ENCODE results near the gene GALR3.

The GALR3 gene, protein sequence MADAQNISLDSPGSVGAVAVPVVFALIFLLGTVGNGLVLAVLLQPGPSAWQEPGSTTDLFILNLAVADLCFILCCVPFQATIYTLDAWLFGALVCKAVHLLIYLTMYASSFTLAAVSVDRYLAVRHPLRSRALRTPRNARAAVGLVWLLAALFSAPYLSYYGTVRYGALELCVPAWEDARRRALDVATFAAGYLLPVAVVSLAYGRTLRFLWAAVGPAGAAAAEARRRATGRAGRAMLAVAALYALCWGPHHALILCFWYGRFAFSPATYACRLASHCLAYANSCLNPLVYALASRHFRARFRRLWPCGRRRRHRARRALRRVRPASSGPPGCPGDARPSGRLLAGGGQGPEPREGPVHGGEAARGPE

GRCh38 chr22:37823134-37823985, at the start of gene GALR3:
GALR3 (plus strand) TSS chr22:37823382; CDS start chr22:37823407, 25 bp downstream.
- Histone ChIP-seq H3K9me3 (ENCODE audit: control insufficient read depth, insufficient read depth, low read depth, low read length) (no peaks in the 10 kb centered on the region), H3K4me1 (ENCODE audit: control insufficient read depth, insufficient read depth, low read length) (no peaks in the 10 kb centered on the region), H3K4me3 (ENCODE audit: low read depth, low read length) (no peak within 1 kb of the TSS), H3K36me3 (ENCODE audit: control insufficient read depth in 2 of 2, insufficient read depth in 1 of 2, low read length in 2 of 2) (peaks cover 0 to 4% of the 10 kb centered on the region in 2 experiments; a peak in 2 of 3 replicates), H3K27ac (ENCODE audit: extremely low read depth, low read depth, low read length) (no peak within 1 kb of the TSS)
- TF ChIP-seq ZFHX2 (tag by site-specific recombination; conservative IDR thresholded peaks at IDR 0.05) (0 out of 2 replicates have a peak, but pooled peaks have one; percentile 15), ZNF366 (tag by site-specific recombination; conservative IDR thresholded peaks at IDR 0.05) (no peak), EGR2 (tag by site-specific recombination; IDR thresholded peaks at IDR 0.05; ENCODE audit: low read depth) (peak; percentile 55; the same call in 1 of the 2 replicates)
- ChIA-PET CTCF (interaction anchor here (0.6 to 1.2 kb wide), 3 partner anchors 21 to 40 kb away, joined by 3 to 6 read pairs (median 4); no protein-coding TSS in a partner anchor), POLR2A (interaction anchor here (0.6 to 1.3 kb wide), 5 partner anchors 16 to 119 kb away, joined by 3 to 12 read pairs (median 4); partner anchors contain the start of genes ANKRD54 and GCAT)

GRCh38 chr22:37774728-37775127, 48.5 kb upstream of the GALR3 start:
- POLR2A ChIA-PET, result no interaction called here
- Histone ChIP-seq H3K4me3 (ENCODE audit: low read depth, low read length) (no peak overlapping the region), H3K4me1 (ENCODE audit: control insufficient read depth, insufficient read depth, low read length) (peaks cover 5% of the 10 kb centered on the region), H3K9me3 (ENCODE audit: control insufficient read depth, insufficient read depth, low read depth, low read length) (no peaks in the 10 kb centered on the region), H3K36me3 (ENCODE audit: control insufficient read depth in 2 of 2, insufficient read depth in 1 of 2, low read length in 2 of 2) (peaks cover 1 to 44% of the 10 kb centered on the region in 2 experiments; a peak in 2 of 3 replicates), H3K27ac (ENCODE audit: extremely low read depth, low read depth, low read length) (no peak overlapping the region)
- peak; percentile 21; the same call in 1 of the 2 replicates for TF ChIP-seq ZBTB20 (tag by site-specific recombination; IDR thresholded peaks at IDR 0.05)
- TF ChIP-seq ZBTB8A (tag by site-specific recombination; IDR thresholded peaks at IDR 0.05), result no peak
- CTCF ChIA-PET, result no interaction called here

DNA sequence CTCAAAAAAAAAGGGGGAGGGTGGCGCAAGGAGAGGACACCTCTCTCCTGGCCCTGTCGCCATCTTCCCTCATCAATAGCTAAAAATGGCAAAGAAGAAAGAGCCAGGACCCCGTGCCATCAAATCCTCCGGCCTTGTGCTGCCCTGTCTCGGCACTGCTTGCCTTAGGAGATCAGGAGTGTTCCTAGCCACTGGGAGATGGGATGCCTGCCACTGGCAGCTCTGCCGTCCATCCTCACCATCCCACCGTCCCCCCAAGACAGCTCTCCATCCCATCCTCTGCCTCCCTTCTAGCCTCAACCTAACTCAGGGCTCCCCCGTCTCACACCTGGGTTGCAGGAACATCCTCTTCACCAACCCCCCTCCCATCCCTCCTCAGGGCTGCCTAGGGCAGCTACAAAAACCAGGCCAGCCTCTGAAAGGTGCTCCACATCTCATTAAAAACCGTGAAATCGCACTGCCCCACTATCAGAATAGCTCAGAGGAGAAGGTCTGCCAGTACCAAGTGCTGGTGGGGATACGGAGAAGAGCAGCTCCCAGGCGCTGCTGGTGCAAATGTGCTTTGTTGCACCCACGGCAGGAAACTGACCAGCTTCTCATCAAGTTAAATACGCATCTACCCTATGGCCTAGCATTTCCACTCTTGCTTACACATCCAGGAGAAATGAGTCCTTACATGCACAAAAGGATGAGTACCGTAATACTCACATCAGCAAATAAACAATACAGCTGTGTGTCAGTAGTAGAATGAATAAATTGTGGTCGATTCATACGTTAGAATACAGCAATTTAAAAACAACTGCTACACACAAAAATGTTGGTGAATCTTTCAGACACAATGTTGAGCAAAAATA, 47.2 kb upstream of the GALR3 start:
- ChIA-PET CTCF (interaction anchor here (0.7 kb wide), 1 partner anchor 94 kb away, joined by 4 read pairs; no protein-coding TSS in a partner anchor), POLR2A (interaction anchor here (0.9 kb wide), 2 partner anchors 13 to 35 kb away, joined by 3 read pairs; no protein-coding TSS in a partner anchor)
- peaks cover 5% of the 10 kb centered on the region for H3K4me1 ChIP-seq (ENCODE audit: control insufficient read depth, insufficient read depth, low read length)
- H3K36me3 ChIP-seq (ENCODE audit: control insufficient read depth in 2 of 2, insufficient read depth in 1 of 2, low read length in 2 of 2), result peaks cover 0 to 40% of the 10 kb centered on the region in 2 experiments; a peak in 2 of 3 replicates
- no peaks in the 10 kb centered on the region for H3K9me3 ChIP-seq (ENCODE audit: control insufficient read depth, insufficient read depth, low read depth, low read length)
- H3K27ac ChIP-seq (ENCODE audit: extremely low read depth, low read depth, low read length), result no peak overlapping the region
- H3K4me3 ChIP-seq (ENCODE audit: low read depth, low read length), result no peak overlapping the region
- TF ChIP-seq ZXDB (tag by site-specific recombination; IDR thresholded peaks at IDR 0.05), result no peak
- TF ChIP-seq MZF1 (tag by site-specific recombination; IDR thresholded peaks at IDR 0.05; ENCODE audit: borderline replicate concordance), result no peak
- no peak for TF ChIP-seq SP3 (tag by site-specific recombination; IDR thresholded peaks at IDR 0.05)
- TF ChIP-seq, protein P1, sequence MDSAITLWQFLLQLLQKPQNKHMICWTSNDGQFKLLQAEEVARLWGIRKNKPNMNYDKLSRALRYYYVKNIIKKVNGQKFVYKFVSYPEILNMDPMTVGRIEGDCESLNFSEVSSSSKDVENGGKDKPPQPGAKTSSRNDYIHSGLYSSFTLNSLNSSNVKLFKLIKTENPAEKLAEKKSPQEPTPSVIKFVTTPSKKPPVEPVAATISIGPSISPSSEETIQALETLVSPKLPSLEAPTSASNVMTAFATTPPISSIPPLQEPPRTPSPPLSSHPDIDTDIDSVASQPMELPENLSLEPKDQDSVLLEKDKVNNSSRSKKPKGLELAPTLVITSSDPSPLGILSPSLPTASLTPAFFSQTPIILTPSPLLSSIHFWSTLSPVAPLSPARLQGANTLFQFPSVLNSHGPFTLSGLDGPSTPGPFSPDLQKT (IDR thresholded peaks at IDR 0.05; ENCODE audit: borderline replicate concordance, low read depth, low read length), result no peak
- no peak for TF ChIP-seq ATF2 (tag by site-specific recombination; IDR thresholded peaks at IDR 0.05; ENCODE audit: low read depth)
- TF ChIP-seq ZNF600 (tag by site-specific recombination; IDR thresholded peaks at IDR 0.05), result 0 out of 2 replicates have a peak, but pooled peaks have one; percentile 13
- TF ChIP-seq ZNF629 (tag by site-specific recombination; IDR thresholded peaks at IDR 0.05), result no peak
- no peak for TF ChIP-seq ZNF302 (tag by site-specific recombination; IDR thresholded peaks at IDR 0.05; ENCODE audit: low read depth)
- no peak for TF ChIP-seq TSHZ1 (tag by site-specific recombination; IDR thresholded peaks at IDR 0.05; ENCODE audit: borderline replicate concordance)
- TF ChIP-seq ZNF488 (tag by site-specific recombination; IDR thresholded peaks at IDR 0.05), result no peak
- TF ChIP-seq, protein P2, sequence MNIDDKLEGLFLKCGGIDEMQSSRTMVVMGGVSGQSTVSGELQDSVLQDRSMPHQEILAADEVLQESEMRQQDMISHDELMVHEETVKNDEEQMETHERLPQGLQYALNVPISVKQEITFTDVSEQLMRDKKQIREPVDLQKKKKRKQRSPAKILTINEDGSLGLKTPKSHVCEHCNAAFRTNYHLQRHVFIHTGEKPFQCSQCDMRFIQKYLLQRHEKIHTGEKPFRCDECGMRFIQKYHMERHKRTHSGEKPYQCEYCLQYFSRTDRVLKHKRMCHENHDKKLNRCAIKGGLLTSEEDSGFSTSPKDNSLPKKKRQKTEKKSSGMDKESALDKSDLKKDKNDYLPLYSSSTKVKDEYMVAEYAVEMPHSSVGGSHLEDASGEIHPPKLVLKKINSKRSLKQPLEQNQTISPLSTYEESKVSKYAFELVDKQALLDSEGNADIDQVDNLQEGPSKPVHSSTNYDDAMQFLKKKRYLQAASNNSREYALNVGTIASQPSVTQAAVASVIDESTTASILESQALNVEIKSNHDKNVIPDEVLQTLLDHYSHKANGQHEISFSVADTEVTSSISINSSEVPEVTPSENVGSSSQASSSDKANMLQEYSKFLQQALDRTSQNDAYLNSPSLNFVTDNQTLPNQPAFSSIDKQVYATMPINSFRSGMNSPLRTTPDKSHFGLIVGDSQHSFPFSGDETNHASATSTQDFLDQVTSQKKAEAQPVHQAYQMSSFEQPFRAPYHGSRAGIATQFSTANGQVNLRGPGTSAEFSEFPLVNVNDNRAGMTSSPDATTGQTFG (tag by site-specific recombination; IDR thresholded peaks at IDR 0.05; ENCODE audit: borderline replicate concordance), result no peak

All from HEK293 (cell line).